Fibroblast of lung (primary cell): ENCODE measurements around the gene ARRDC4. TPM values are rescaled to one million over a fixed set of nuclear protein-coding genes. Genes with fewer than 3 reads are reported as not detected.
A peak's percentile ranks its signal among the peaks of the same experiment; 100 is the strongest.

Source experiments
- DNase-seq, 2 donors: peaks; one replicate each; pipeline versions ENCODE4 v3.0.0 to v3.0.0-alpha.2; 2010; ENCODE audit warnings: low read depth in 2 of 2
- H2AFZ ChIP-seq: 2 replicates; pipeline ENCODE4 v1.5.1; 2012; ENCODE audit warnings: low read length, control low read depth, inconsistent platforms
- H3K27ac ChIP-seq: 2 replicates; pipeline ENCODE4 v1.5.1; 2011; ENCODE audit warnings: low read length, control low read depth; ENCODE audit not compliant: insufficient read depth
- H3K27me3 ChIP-seq: 2 replicates; pipeline ENCODE4 v1.5.1; 2011; ENCODE audit warnings: mild to moderate bottlenecking, low read length; ENCODE audit not compliant: control insufficient read depth, insufficient read depth
- H3K36me3 ChIP-seq: 2 replicates; pipeline ENCODE4 v1.5.1; 2011; ENCODE audit warnings: low read length; ENCODE audit not compliant: control insufficient read depth, insufficient read depth
- H3K4me1 ChIP-seq: 2 replicates; pipeline ENCODE4 v1.5.1; 2011; ENCODE audit warnings: low read length; ENCODE audit not compliant: control insufficient read depth, insufficient read depth; ENCODE audit errors: extremely low read depth
- H3K4me2 ChIP-seq: 2 replicates; pipeline ENCODE4 v1.5.1; 2011; ENCODE audit warnings: low read length, control low read depth; ENCODE audit not compliant: insufficient read depth; ENCODE audit errors: extremely low read depth
- H3K4me3 ChIP-seq, 4 experiments: fragments of 200-600 bp in 1 of 4; sonication (generic) in 1 of 4; replicated peaks in 1 of 4; 2 replicates each; pipeline ENCODE4 v1.5.1; 2011 to 2016; ENCODE audit warnings: low read length in 4 of 4, low read depth in 3 of 4, mild to moderate bottlenecking in 3 of 4, control low read depth in 2 of 4, inconsistent platforms in 1 of 4, mixed read lengths in 1 of 4; ENCODE audit not compliant: insufficient read depth in 1 of 4; ENCODE audit errors: control extremely low read depth in 1 of 4
- H3K79me2 ChIP-seq: 2 replicates; pipeline ENCODE4 v1.5.1; 2012; ENCODE audit warnings: mild to moderate bottlenecking, low read length, inconsistent platforms; ENCODE audit not compliant: control insufficient read depth, insufficient read depth
- H3K9ac ChIP-seq: 2 replicates; pipeline ENCODE4 v1.5.1; 2011; ENCODE audit warnings: mild to moderate bottlenecking, low read length, control low read depth; ENCODE audit not compliant: insufficient read depth
- H3K9me3 ChIP-seq: 2 replicates; pipeline ENCODE4 v1.5.1; 2012; ENCODE audit warnings: low read depth, low read length; ENCODE audit not compliant: control insufficient read depth, insufficient read depth
- H4K20me1 ChIP-seq: 2 replicates; pipeline ENCODE4 v1.5.1; 2011; ENCODE audit warnings: low read length; ENCODE audit not compliant: control insufficient read depth, insufficient read depth; ENCODE audit errors: extremely low read depth
- EZH2 ChIP-seq: IDR thresholded peaks from 2 replicates; pipeline ENCODE4 v1.5.1; 2012; ENCODE audit warnings: low read length, control low read depth, mild to moderate bottlenecking; ENCODE audit errors: missing control alignments
- polyA minus RNA-seq: library from RNA; depleted of rRNA, polyadenylated mRNA; stranded (reverse); fragments of >200 nt; gene quantifications from 2 replicates; pipeline ENCODE4 v1.2.3, GENCODE V29; 2011; ENCODE audit warnings: low replicate concordance
- polyA plus RNA-seq, 2 donors: library from polyadenylated mRNA; depleted of rRNA in 1 of 2; stranded (reverse) in 1 of 2; unstranded in 1 of 2; fragments of >200 nt; gene quantifications; 2 replicates each; pipeline ENCODE4 v1.2.1, GENCODE V29; 2011 to 2012; ENCODE audit warnings: missing spikeins in 1 of 2
- total RNA-seq: library from RNA; depleted of rRNA; stranded (reverse); fragments of >200 nt; gene quantifications from 2 replicates; pipeline ENCODE4 v1.2.1, GENCODE V29; 2014
- TF ChIP-seq, protein P1 (sequence below), 2 donors: IDR thresholded peaks in 1 of 2; conservative IDR thresholded peaks in 1 of 2; 1 replicate in 1 of 2; 2 replicates in 1 of 2; pipeline ENCODE4 v1.5.1; 2011 to 2012; ENCODE audit warnings: low read length in 2 of 2, control low read depth in 1 of 2, inconsistent platforms in 1 of 2, low read depth in 1 of 2, mild to moderate bottlenecking in 1 of 2

The ARRDC4 gene, protein sequence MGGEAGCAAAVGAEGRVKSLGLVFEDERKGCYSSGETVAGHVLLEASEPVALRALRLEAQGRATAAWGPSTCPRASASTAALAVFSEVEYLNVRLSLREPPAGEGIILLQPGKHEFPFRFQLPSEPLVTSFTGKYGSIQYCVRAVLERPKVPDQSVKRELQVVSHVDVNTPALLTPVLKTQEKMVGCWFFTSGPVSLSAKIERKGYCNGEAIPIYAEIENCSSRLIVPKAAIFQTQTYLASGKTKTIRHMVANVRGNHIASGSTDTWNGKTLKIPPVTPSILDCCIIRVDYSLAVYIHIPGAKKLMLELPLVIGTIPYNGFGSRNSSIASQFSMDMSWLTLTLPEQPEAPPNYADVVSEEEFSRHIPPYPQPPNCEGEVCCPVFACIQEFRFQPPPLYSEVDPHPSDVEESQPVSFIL
- total RNA-seq (24.7 and 39.8 TPM in 2 replicates), polyA plus RNA-seq (10.6 and 27.3 TPM in 2 replicates), polyA minus RNA-seq (4.6 and 9.5 TPM in 2 replicates)
- 7.8 and 17.6 TPM in 2 replicates for polyA plus RNA-seq (2012)

DNA sequence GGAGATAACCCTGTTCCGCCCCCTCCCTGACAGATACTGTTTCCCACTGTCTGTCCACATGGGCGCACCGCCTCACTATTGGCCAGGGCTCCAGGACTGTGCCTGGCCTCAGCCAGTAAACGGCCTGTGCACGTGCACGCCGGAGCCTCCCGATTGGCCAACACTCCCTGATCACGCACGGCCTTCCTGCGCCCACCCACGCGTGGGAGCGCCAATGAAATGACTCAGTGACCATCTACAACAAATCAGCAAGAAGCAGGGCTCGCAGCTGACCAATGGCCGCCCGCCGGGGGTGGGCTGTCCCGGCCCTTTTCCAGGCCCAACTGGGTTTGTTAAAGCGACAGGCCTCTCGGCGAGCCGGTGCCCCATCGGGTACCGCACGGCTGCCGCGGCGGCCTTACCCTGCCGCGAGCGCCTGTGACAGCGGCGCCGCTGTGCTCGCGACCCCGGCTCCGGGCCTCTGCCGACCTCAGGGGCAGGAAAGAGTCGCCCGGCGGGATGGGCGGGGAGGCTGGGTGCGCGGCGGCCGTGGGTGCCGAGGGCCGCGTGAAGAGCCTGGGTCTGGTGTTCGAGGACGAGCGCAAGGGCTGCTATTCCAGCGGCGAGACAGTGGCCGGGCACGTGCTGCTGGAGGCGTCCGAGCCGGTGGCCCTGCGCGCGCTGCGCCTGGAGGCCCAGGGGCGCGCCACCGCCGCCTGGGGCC, at the start of gene ARRDC4:
TSS of gene ARRDC4 (plus strand) at position 340 of the 703 bp plus-strand sequence. CDS start at position 499, 159 bp downstream.
- Histone ChIP-seq H3K9ac (peak within 1 kb of the TSS; percentile 88), H3K27me3 (no peaks in the 10 kb centered on the region), H3K4me3 (peak within 1 kb of the TSS; percentile 59 to 90 (median 74)), H3K4me2 (peak within 1 kb of the TSS; percentile 91), H3K4me1 (peaks cover 2% of the 10 kb centered on the region), H2AFZ (peak within 1 kb of the TSS; percentile 82), H4K20me1 (no peaks in the 10 kb centered on the region), H3K36me3 (no peaks in the 10 kb centered on the region), H3K79me2 (peaks cover 12% of the 10 kb centered on the region), H3K9me3 (no peaks in the 10 kb centered on the region), H3K27ac (peak within 1 kb of the TSS; percentile 81)
- DNase-seq = peak; percentile 100
- TF ChIP-seq, protein P1, sequence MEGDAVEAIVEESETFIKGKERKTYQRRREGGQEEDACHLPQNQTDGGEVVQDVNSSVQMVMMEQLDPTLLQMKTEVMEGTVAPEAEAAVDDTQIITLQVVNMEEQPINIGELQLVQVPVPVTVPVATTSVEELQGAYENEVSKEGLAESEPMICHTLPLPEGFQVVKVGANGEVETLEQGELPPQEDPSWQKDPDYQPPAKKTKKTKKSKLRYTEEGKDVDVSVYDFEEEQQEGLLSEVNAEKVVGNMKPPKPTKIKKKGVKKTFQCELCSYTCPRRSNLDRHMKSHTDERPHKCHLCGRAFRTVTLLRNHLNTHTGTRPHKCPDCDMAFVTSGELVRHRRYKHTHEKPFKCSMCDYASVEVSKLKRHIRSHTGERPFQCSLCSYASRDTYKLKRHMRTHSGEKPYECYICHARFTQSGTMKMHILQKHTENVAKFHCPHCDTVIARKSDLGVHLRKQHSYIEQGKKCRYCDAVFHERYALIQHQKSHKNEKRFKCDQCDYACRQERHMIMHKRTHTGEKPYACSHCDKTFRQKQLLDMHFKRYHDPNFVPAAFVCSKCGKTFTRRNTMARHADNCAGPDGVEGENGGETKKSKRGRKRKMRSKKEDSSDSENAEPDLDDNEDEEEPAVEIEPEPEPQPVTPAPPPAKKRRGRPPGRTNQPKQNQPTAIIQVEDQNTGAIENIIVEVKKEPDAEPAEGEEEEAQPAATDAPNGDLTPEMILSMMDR (conservative IDR thresholded peaks at IDR 0.05 in 1 of 2, IDR thresholded peaks at IDR 0.05 in 1 of 2; ENCODE audit: low read depth in 1 of 2, low read length in 2 of 2) = no peak
- no peak for TF ChIP-seq EZH2

DNA sequence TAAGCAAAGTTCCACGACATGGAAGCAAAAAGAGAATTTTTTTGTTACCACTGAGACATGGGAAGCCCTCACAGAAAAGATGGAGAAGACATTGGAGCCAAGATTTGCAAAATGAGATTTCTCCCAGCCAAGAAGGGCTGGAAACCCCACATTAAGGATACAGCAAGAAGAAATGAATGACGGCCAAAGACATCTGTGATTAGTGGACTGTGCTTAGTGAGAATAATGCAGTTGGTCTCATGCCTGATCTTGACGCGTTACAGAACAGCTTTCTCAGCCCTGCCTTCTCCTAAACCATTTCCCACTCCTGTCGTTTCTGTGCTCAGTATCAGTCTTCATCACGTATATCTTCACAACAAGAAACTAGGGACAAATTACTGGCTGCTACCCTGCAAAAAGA, 45.8 kb upstream of the ARRDC4 start:
- Histone ChIP-seq H3K9me3 (no peaks in the 10 kb centered on the region), H2AFZ (no peak overlapping the region), H4K20me1 (no peaks in the 10 kb centered on the region), H3K36me3 (no peaks in the 10 kb centered on the region), H3K4me3 (no peak overlapping the region), H3K4me1 (no peaks in the 10 kb centered on the region), H3K4me2 (no peak overlapping the region), H3K27ac (no peak overlapping the region), H3K79me2 (no peaks in the 10 kb centered on the region), H3K9ac (no peak overlapping the region), H3K27me3 (no peaks in the 10 kb centered on the region)
- no peak for TF ChIP-seq EZH2
- TF ChIP-seq, protein P1 (conservative IDR thresholded peaks at IDR 0.05 in 1 of 2, IDR thresholded peaks at IDR 0.05 in 1 of 2; ENCODE audit: low read depth in 1 of 2, low read length in 2 of 2) = no peak
- DNase-seq = no peak

DNA sequence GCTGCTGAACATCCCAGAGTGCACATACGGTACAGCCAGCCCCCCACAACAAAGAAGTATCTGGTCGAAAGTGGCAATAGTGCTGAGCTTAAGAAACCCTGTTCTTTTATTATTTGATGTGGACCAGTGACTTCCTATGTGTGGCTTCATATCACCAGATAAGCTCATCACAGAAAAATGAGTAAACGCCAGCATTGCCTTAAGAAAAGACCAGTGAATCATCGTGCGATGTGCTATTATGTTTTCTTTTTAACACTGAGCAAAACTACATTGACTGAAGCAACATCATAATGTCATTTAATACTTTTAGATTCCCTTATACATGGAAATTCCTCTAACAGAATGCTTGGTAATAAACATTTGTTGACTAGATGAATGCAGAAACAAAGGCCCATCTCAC, 45.2 kb upstream of the ARRDC4 start:
- H3K4me3 ChIP-seq = no peak overlapping the region
- no peaks in the 10 kb centered on the region for H3K36me3 ChIP-seq
- no peaks in the 10 kb centered on the region for H4K20me1 ChIP-seq
- DNase-seq = no peak
- H3K9ac ChIP-seq = no peak overlapping the region
- H3K4me1 ChIP-seq = no peaks in the 10 kb centered on the region
- H3K4me2 ChIP-seq = no peak overlapping the region
- no peaks in the 10 kb centered on the region for H3K79me2 ChIP-seq
- no peak overlapping the region for H3K27ac ChIP-seq
- no peaks in the 10 kb centered on the region for H3K27me3 ChIP-seq
- TF ChIP-seq EZH2 = no peak
- TF ChIP-seq, protein P1 (conservative IDR thresholded peaks at IDR 0.05 in 1 of 2, IDR thresholded peaks at IDR 0.05 in 1 of 2; ENCODE audit: low read depth in 1 of 2, low read length in 2 of 2) = no peak
- H2AFZ ChIP-seq = no peak overlapping the region
- H3K9me3 ChIP-seq = no peaks in the 10 kb centered on the region
